ENCODE data around the gene FOXP1.
"Not testable (repeated sequence)": the region's sequence is repeated elsewhere in the genome, so short reads cannot be mapped to it uniquely, and the experiment has no call there.

Gene FOXP1

DNA sequence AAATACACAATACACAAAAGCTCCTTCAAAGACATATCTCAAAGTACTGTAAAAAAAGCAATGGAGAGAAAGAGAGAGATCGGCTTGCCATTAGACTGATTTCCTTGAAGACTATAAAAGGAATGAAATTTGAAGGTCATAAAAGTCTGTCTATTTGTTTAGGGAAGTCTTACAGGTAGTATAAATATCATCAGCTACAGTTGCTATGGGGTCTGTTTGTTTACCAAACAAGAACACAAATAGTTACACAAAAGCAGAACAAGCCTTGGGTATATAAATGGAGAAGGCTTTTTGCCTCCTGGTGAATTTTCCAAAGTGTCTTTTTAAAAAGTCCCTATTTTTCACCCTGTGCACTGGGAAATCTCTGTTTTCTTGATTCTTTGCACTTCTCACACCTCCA, 552.3 kb downstream of the FOXP1 start:
- no peak for DNase-seq (ENCODE audit: low spot score)

DNA sequence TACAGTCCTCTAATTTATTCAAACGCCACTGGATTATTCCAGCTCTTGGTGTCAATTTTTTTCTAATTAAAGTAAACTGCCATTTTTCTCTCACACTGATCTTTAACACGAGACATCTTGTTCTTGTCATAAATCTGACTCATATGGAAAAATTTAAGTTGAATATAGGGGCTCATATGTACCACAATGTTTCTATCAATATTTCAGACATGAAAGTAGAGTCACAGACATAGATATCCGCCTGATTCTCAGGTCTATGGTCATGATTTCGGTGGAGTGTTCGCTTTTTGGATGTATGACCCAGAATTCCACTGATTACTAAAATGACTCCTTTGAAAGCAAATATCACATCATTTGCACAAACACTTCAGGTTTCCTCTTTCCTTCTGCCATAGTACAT, 552.8 kb downstream of the FOXP1 start:
- no peak for DNase-seq (ENCODE audit: low spot score)

DNA sequence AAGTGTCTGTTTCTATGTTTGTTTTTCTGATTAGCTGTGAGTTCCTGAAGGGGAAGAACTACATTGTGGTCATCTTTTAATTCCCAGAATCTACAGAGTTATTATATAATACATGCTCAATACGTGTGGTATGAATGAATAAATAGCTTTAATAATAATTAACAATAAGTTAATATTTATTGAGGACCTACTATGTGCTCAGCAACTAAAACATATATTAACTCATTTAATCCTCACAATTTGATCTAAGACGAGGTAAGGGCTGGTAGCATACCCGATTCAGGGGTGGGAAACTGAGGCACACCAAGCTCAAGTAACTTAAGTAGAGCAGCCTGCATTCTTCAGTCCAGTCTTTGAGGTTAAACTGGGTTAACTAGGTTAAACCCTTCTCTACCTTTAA, 553.8 kb downstream of the FOXP1 start:
- DNase-seq (ENCODE audit: low spot score) = no peak

DNA sequence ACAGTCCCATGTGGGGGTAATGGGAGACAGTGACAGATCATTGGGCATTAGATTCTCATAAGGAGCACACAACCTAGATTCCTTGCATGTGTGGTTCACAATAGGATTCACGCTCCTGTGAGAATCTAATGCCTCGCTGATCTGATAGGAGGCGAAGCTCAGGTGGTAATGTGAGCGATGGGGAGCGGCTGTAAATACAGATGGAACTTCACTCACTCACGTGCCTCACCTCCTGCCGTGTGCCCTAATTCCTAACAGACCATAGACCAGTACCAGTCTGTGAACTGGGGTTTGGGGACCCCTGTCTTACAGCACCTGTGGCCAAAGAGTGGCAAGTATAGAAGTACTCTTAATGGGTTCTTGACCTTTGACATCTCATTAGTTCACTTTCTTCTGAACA, 554.7 kb downstream of the FOXP1 start:
- DNase-seq (ENCODE audit: low spot score) = no peak

DNA sequence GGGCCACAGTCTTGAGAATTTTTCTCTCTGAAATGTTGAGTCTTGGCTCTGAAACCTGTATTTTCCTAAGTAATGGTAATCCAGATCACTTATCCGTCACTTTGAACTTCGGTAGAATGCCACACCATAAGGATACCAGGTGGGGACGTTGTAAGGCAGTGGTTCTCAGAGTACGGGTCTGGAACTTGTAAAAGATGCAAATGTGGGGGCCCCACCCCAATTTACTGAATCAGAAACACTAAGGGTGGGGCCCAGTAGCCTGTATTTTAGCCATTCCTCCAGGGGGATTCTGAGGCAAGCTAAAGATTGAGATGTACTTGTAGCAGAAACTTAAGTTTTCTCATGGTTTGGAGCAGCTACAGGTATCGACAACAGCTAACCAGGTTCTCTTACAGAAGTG, 555.3 kb downstream of the FOXP1 start:
- no peak for DNase-seq (ENCODE audit: low spot score)

DNA sequence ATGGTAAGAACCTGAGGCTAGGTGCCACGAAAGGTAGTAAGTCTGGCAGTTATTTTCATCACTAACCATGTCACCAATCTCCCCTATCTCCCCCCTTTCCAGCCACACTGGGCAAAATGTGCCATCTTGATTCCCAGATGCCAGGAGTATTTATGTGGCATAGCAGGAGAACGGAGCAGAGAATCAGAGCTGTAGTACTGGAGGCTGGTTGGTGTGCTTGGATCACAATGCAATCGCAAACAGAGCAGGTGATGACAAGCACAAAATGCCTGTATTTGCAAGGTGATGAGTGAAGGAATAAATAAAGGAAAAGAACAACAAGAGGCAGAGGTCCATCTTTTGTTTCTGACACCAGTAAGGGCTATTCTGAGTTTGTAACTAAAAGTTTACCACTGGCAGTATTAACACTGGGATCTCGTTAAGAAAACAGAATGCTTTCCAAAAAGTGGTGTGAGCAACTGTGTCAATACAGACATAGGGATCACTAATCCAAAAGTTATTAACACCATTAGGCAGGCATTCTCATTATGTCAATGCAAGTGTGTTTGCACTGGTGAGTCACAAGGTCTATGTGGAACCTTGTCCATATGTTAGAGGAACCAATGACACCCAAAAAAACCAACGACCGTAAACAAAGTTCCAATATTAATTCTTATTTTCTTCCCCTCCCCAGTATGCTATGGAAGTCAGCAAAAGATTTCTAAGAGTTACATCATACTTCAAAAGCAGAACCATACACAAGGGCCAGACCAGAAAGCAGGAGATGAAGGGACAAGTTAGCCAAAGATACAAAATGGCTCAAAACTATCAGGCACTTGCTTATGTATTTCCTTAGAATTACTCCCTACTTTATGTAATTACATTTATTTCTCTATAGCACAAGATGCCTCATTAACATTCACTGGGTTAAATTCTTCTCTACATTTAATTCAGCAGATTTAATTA, 556.6 kb downstream of the FOXP1 start:
- DNase-seq (ENCODE audit: low spot score) = no peak

DNA sequence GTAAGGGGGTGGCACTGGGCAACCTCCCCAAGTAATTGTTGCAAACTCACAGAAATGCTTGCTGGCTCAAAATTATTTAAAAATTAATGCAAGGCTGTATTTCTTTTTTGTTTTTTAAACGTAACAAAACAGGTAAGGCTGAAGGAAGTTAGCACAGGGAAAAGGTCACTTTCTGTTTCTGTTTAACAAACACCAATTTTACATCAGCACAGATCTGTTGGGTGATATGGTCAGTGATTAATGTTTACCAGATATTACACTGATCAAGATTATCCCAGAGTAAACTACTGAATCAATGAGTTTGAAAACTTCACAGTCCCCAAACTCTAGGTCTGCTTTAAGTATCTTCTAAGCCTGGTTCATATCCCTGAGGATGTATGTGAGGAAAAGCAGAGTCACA, 558.0 kb downstream of the FOXP1 start:
- DNase-seq (ENCODE audit: low spot score) = no peak

DNA sequence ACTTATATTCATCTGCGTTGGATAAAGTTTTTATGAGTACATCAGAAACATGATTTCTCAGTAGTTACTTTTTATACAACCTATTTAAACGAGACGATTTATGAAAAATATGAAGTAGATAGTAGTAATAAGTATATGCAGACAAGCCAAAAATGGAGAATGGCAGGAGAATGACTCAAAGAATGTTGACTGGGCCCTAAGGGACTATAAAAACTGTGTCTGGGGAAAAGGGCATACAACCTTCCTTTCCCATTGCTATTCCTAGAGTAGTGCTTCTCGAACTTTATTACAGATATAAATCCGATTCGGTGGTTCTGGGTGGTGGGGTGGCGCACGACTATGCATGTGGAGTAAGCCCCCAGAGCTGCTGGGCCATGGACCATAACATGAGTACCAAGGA, 558.5 kb downstream of the FOXP1 start:
- DNase-seq (ENCODE audit: low spot score) = no peak

DNA sequence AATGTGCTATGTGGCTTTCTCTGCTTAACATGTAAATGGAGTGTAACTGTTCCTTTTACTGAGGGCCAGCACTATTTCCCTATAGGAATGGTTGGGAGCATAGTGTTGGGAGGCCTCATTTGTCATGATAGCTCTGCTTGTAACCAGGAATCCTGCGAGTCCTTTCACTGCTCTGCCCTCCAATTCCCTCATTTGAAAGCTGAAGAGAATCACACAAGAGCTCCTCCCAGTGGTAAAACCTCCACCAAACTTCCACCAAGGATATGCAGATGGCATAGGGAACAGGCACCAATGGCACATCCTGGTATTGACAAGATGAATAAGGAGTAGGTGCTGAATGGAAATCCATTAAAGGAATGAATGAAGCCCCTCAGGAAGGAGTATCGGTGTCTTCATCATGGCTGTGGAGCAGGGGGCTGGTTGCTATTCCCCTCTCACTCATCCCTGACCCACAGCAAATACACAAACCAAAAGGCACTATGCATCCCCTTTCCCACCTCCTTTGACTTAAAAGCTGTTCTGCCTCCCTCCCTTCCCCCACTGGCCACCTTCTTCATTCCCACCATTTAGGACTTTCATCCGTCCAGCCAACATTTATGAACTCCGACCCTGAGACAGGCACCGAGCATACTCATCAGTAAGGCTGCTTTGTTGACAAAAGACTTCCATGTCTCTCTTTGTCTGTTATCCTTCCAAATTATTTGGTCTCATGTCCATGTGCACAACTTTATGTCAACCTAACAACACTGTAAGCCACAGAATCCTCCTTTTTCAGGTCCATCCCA, 560.8 kb downstream of the FOXP1 start:
- no peak for DNase-seq (ENCODE audit: low spot score)

DNA sequence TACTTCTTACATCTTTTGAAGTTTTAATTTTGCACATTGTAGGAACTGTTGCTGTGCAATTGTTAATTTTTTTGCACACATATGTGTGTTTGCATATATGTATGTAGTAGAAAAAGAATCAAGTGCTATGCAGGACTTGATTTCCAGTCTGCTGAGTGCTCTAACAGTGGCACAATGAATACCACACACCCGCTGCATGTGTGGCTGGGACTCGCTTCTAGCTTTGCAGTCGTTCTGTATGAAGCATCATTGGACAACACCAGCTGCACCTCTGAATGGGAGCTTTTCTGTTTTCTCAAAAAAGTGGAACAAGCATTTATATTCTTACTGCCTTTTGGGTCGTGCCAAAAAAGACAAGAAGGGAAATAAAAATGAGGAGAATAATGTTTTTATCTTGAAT, 564.7 kb downstream of the FOXP1 start:
- DNase-seq (ENCODE audit: low spot score) = no peak

DNA sequence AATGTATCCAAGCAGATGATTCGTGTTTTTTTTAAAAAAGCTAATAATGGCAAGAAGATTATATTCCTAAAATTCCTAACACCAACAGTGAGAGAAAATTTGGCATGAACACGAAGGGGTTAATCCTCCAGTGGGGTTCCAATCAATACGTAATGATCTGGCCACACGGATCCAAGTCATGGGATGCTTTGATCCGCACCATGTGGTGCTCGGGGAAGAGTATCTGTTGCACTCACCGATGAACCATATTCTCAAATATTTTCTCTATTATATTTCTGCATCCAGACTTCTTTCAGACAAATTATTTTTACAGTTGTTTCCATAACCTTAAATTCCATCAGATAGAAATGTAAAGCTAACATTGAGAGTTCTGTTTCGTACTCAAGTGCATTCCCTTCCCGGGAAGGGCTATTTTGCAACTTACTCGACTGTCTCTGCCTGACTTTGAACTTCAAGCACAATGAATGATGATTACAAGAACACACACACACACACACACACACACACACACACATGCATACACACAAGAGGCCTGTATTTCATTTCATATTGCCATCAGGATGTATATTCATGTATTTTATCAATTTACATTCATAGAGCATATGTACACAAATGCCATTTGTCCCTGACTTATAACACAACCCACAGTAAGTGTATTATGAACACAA, 567.2 kb downstream of the FOXP1 start:
- no peak for DNase-seq (ENCODE audit: low spot score)

DNA sequence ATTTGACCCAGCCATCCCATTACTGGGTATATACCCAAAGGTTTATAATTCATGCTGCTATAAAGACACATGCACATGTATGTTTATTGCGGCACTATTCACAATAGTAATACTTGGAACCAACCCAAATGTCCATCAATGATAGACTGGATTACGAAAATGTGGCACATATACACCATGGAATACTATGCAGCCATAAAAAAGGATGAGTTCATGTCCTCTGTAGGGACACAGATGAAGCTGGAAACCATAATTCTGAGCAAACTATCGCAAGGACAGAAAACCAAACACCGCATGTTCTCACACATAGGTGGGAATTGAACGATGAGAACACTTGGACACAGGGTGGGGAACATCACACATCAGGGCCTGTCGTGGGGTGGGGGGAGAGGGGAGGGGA, 568.9 kb downstream of the FOXP1 start:
- DNase-seq (ENCODE audit: low spot score) = not testable (repeated sequence)

DNA sequence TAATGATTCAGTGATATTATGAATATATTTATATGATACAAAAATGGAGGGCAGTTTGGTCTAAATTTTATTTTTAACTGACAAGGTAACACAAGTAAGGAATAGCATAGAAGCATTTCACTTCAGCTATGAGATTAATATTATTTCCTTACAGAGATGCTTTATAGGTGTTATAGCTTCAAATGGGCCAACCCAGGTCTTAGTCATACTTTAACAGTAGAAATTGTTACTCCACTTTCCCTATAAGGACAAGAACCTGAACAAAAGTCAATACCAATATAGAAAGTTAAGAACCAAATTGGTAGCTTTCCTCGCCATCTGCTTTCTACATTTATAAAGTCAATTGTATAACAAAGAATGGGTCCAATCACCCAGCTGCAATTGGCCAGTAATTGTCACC, 570.6 kb downstream of the FOXP1 start:
- no peak for DNase-seq (ENCODE audit: low spot score)

DNA sequence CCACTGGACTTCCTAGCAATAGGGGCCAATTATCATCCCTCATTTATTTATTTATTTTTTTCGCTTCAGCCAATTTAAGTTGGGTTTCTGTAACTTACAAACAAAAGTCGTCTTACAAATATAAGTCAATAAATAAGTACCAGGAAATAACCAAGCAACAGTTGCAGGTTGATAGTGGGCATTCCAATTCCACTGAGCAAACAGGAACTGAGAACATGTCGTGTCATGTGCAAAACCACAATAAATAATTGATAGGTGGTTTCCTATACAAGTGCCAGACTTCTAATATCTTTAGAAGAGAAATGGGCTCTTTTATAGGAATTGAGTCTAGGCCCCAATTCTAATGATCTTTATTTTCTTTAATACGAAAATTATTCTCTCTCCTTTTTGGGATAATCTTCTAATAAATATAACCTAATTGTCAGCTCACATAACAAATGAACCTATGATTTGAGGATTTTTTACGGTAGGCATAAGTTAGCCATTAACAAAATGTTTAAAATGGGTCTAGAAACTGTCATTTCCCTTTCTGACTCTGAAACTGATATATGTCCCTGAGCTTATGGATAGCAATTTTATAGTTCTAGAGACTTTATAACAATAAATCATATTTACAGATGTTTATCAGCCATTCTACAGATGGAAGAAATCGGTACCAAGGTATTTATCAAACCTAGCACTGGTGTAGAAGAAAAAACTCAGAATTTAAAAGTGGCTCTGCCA, 571.8 kb downstream of the FOXP1 start:
- no peak for DNase-seq (ENCODE audit: low spot score)

DNA sequence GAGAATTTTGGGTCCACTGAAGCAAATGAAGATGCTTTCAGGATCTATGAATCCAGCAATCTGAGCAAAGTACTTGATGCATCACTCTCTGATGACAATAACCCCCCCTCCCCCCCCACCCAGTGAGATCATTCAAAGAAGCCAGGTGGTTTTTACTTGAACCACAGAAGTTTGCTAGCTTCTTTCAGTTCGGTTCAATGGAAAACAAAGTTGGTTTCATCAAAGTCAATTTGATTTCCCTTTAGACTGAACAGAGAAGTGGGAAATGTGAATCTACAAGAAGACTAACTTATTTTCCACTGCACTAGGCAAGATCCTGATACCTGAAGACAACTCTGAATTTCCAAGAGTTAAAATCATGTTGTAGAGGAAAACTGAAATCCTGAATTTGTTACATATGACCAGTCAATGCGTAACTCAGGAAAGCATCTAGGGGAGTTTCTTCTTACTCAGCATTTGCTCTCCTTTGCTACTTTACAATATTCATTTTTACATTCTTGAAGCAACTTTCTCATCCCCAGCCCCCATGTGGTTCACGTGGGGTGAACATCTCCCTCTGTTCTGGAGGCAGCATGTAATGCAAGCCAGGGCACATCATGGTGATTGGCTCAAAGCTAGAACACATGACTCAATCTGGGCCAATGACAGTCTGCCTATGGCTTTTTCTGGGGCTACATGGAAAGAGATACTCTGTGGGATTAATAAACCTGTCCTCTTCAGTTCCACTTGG, 572.6 kb downstream of the FOXP1 start:
- DNase-seq (ENCODE audit: low spot score) = no peak

DNA sequence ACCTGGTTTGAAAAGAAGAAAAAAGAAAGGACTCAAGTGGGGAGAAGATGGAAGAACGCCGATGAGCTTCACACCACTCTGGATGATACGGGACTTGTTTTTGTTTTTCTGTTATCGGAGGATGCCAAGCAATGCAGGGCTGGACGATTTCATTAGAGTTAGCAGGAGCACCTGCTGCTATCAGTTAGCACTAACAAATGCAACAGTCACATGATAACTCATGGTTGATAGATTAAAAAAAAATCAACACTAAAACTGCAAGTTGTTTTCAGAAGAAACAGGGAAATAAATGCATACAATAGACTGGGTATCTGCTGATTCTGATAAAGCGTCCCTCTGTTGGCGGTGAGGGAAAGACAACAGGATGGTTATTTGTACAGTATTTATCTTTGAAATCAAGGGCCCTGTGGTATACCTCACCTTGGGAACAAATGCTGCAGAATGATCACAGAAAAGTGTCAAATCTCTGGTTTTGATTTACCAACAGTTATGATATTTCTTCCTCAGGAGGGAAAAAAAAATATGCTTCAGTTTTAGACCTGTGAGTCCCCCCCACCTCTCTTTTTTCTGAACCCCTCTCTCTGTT, 575.1 kb downstream of the FOXP1 start:
- no peak for DNase-seq (ENCODE audit: low spot score)

DNA sequence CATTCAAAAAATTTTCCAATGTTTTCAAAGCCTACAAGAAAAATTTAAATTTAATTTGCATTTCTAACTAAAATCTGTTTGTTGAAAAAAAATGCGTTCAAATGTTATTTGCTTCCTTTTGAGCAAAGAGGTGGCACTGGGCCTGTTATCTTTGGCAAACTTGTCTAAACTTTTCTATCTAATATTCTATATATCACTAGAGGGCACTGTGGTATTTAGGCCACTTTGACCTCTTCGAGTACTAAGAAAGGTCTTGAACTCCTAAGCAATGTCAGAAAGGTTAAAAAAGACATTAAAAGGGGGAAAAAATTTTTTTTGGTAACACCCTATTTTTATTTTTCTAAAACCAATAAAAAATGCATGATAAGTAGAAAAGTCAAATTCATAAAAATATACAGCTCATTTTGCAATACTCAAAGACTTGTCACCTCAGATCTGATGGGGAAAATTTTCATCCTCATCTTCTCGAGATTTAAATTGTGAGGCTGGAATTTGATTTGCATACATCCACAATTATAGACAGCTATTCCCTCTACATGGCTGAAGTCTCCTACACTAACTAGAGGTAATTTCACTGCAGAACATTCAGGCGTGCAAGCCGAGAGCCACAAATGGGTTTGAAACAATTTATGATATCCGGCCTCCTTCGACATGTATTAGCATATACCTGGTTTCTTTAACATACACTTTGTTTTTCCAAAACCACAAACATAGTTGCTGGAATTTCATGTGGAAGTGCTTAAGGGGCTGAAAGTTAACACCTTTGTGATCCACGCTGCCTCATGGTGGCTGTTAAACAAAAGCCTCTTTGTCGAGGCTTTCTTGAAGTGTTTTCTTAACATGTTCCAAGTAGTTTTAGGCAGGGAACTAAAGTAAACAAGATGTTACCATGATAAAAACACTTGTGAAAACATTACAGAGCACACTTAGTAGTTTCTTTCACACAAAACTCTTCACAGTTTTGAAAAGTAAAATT, 576.4 kb downstream of the FOXP1 start:
- peak; percentile 44 for DNase-seq (ENCODE audit: low spot score)

DNA sequence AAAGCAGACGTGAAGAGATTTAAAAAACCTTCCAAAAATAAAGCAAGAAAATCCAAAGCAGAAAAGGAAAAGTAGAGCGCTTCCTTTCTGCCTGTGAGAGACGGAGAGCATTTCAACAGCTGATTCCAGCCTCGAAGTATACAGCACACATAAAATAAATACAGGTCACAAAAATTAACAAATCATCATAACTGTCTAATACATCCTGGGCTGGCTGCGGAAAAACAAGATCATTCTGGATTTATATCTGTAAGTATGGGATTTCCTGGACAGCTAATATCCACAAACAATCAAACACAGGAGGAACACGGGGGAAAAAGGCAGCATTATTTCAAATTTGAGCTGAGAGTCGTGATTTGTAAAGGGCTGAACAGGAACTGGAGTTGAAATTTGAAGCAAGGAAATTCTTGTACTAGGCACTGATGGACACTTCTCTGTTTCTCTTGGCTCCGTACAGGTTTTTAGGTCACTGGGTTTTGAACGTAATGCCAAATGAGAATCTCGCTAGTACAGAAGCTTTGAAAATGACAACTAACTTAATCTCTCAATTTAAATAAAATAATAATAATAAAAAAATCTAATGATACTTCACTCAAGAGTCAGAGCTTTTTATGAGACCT, 577.7 kb downstream of the FOXP1 start:
- peak; percentile 42 for DNase-seq (ENCODE audit: low spot score)

DNA sequence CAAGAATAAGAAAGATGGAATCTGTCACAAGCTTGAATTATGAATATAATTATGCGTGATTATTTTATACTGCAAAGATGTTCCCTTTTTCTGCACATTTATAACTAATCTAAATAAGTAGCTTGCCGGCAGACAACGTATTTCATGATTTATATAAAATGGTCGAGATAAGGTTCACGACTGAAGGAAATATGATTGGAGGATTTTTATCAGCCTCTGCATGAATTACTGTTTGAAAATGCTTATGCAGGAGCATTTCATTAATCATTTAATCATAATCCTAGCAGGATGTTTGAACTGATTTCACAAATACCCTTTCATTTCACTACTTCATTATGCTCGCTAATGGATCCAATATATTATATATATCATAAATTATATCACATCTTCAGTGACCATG, 580.0 kb downstream of the FOXP1 start:
- no peak for DNase-seq (ENCODE audit: low spot score)

All from kidney capillary endothelial cell (primary cell).